ENCODE measurements around the gene IQGAP1.
A peak's percentile ranks its signal among the peaks of the same experiment; 100 is the strongest.

IQGAP1 gene

DNA sequence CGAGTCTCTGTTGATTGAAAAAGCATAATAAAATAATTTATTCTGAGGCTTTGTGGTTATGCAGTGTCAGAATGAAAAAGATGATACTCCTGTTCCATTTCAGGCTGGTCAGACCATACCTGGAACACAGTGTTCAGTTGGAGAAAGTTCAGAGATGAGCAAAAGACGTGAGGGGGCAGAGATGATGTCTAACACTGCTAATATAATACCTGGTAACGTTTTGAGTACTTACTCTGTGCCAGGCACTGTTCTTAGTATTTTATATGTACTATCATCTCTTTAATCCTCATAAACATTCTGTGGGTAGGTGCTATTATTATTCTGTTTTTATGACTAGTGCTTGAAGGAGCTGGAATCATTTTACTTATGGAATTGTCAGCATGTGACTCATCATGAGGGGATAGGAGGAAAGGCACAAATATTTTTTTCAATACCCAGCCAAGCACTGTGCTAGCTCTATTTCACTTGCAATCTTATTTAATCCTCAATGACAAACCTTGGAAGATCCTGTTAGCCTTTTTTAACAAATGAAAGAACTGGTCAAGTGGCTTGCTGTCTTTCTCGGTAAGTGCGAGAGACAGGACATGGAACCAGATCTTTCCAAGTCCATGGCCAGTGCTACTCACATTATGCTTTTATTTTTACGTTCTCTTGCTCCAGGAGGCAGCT lies 31.8 kb downstream of the IQGAP1 start:
- TF ChIP-seq, protein P1, sequence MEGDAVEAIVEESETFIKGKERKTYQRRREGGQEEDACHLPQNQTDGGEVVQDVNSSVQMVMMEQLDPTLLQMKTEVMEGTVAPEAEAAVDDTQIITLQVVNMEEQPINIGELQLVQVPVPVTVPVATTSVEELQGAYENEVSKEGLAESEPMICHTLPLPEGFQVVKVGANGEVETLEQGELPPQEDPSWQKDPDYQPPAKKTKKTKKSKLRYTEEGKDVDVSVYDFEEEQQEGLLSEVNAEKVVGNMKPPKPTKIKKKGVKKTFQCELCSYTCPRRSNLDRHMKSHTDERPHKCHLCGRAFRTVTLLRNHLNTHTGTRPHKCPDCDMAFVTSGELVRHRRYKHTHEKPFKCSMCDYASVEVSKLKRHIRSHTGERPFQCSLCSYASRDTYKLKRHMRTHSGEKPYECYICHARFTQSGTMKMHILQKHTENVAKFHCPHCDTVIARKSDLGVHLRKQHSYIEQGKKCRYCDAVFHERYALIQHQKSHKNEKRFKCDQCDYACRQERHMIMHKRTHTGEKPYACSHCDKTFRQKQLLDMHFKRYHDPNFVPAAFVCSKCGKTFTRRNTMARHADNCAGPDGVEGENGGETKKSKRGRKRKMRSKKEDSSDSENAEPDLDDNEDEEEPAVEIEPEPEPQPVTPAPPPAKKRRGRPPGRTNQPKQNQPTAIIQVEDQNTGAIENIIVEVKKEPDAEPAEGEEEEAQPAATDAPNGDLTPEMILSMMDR (IDR thresholded peaks at IDR 0.05; ENCODE audit: poor library complexity, severe bottlenecking): no peak
- Histone ChIP-seq H3K36me3 (ENCODE audit: low read depth) (peaks cover 5% of the 10 kb centered on the region), H3K27ac (ENCODE audit: poor library complexity, severe bottlenecking) (peak overlapping the region; percentile 94), H3K9me3 (ENCODE audit: severe bottlenecking) (no peaks in the 10 kb centered on the region), H3K4me1 (ENCODE audit: insufficient read depth, poor library complexity, severe bottlenecking) (peaks cover 57% of the 10 kb centered on the region), H3K4me3 (ENCODE audit: severe bottlenecking) (no peak overlapping the region), H3K27me3 (ENCODE audit: insufficient read depth, poor library complexity, severe bottlenecking) (no peaks in the 10 kb centered on the region)
- ATAC-seq (ENCODE audit: low read depth): peak; percentile 90
- DNase-seq (ENCODE audit: low spot score): no peak

DNA sequence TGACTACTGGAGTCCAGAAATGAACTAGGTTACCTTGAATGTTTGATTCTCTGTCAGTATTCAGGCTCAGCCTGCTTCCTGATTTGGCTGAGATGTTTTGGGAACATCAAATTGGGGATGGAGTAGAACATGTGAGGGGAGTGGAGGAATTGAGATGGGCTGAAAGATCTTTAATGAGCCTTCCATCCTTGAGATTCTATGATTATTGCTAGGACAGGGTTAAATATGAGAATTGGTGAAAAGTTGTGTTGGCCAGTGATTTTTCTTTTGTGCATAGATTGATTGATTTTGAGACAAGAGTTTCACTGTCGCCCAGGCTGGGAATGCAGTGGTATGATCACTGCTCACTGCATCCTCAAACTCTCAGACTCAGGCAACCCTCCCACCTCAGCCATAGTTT lies 32.4 kb downstream of the IQGAP1 start:
- Histone ChIP-seq H3K27me3 (ENCODE audit: insufficient read depth, poor library complexity, severe bottlenecking) (no peaks in the 10 kb centered on the region), H3K4me1 (ENCODE audit: insufficient read depth, poor library complexity, severe bottlenecking) (peaks cover 55% of the 10 kb centered on the region), H3K9me3 (ENCODE audit: severe bottlenecking) (no peaks in the 10 kb centered on the region), H3K36me3 (ENCODE audit: low read depth) (peaks cover 7% of the 10 kb centered on the region), H3K27ac (ENCODE audit: poor library complexity, severe bottlenecking) (peak overlapping the region; percentile 94), H3K4me3 (ENCODE audit: severe bottlenecking) (no peak overlapping the region)
- ATAC-seq (ENCODE audit: low read depth): no peak
- DNase-seq (ENCODE audit: low spot score): no peak
- TF ChIP-seq, protein P1 (IDR thresholded peaks at IDR 0.05; ENCODE audit: poor library complexity, severe bottlenecking): no peak

DNA sequence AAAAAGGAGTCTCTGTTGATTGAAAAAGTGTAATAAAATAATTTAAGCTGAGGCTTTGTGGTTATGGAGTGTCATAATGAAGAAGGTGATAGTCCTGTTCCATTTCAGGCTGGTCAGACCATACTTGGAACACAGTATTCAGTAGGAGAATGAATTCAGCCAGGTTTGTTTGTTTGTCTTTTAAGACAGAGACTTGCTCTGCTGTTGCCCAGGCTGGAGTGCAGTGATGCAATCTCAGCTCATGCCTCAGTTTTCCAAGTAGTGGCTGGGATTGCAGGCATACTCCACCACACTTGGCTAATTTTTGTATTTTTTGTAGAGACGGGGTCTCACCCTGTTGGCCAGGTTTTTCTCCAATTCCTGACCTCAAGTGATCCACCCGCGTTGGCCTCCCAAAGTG lies 33.5 kb downstream of the IQGAP1 start:
- Histone ChIP-seq H3K9me3 (ENCODE audit: severe bottlenecking) (no peaks in the 10 kb centered on the region), H3K4me1 (ENCODE audit: insufficient read depth, poor library complexity, severe bottlenecking) (peaks cover 53% of the 10 kb centered on the region), H3K27ac (ENCODE audit: poor library complexity, severe bottlenecking) (peak overlapping the region; percentile 94), H3K27me3 (ENCODE audit: insufficient read depth, poor library complexity, severe bottlenecking) (no peaks in the 10 kb centered on the region), H3K36me3 (ENCODE audit: low read depth) (peaks cover 13% of the 10 kb centered on the region), H3K4me3 (ENCODE audit: severe bottlenecking) (no peak overlapping the region)
- TF ChIP-seq, protein P1 (IDR thresholded peaks at IDR 0.05; ENCODE audit: poor library complexity, severe bottlenecking): no peak
- no peak for ATAC-seq (ENCODE audit: low read depth)
- no peak for DNase-seq (ENCODE audit: low spot score)

DNA sequence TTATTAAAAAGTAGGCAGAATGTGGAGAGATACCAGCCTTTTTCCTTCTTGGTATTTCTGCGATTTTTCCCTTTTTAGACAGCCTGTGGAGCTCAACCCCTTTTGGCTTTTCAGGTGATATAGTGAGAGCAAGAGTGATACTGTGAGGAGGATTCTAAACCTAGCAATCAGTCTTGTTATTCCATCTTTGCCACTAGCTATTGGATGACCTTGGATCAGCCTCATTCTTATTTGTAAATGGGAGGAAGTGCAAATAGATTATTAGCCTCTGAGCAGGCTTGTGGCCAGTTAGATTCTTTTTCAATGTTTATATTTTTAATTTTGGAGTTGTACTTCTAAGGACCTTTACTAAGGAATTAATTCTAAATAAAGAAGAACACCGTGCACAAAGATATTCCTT lies 34.0 kb downstream of the IQGAP1 start:
- peaks cover 53% of the 10 kb centered on the region for H3K4me1 ChIP-seq (ENCODE audit: insufficient read depth, poor library complexity, severe bottlenecking)
- H3K9me3 ChIP-seq (ENCODE audit: severe bottlenecking): no peaks in the 10 kb centered on the region
- ATAC-seq (ENCODE audit: low read depth): no peak
- no peaks in the 10 kb centered on the region for H3K27me3 ChIP-seq (ENCODE audit: insufficient read depth, poor library complexity, severe bottlenecking)
- H3K36me3 ChIP-seq (ENCODE audit: low read depth): peaks cover 18% of the 10 kb centered on the region
- H3K4me3 ChIP-seq (ENCODE audit: severe bottlenecking): no peak overlapping the region
- TF ChIP-seq, protein P1 (IDR thresholded peaks at IDR 0.05; ENCODE audit: poor library complexity, severe bottlenecking): no peak
- DNase-seq (ENCODE audit: low spot score): no peak
- H3K27ac ChIP-seq (ENCODE audit: poor library complexity, severe bottlenecking): no peak overlapping the region

DNA sequence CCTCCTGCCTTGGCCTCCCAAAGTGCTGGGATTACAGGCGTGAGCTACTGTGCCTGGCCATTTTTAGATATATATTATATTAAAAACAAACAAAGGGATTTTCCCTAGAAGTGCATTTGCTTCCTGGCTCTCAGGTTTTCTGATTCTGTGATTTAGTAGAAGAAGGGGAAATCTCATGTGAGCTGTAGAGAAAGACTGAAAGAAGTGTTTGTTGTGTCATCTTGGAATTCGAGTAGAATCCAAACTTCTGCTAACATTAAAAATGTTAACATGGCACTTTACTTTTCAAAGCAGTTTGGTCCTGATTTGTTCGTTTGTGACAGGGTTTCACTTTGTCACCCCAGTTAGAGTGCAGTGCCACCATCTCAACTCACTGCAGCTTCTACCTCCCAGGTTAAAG lies 34.9 kb downstream of the IQGAP1 start:
- ATAC-seq (ENCODE audit: low read depth) (no peak), DNase-seq (ENCODE audit: low spot score) (no peak)
- H3K36me3 ChIP-seq (ENCODE audit: low read depth): peaks cover 27% of the 10 kb centered on the region
- H3K27ac ChIP-seq (ENCODE audit: poor library complexity, severe bottlenecking): peak overlapping the region; percentile 1
- no peak overlapping the region for H3K4me3 ChIP-seq (ENCODE audit: severe bottlenecking)
- H3K4me1 ChIP-seq (ENCODE audit: insufficient read depth, poor library complexity, severe bottlenecking): peaks cover 49% of the 10 kb centered on the region
- TF ChIP-seq, protein P1 (IDR thresholded peaks at IDR 0.05; ENCODE audit: poor library complexity, severe bottlenecking): no peak
- no peaks in the 10 kb centered on the region for H3K9me3 ChIP-seq (ENCODE audit: severe bottlenecking)
- no peaks in the 10 kb centered on the region for H3K27me3 ChIP-seq (ENCODE audit: insufficient read depth, poor library complexity, severe bottlenecking)

All from RWPE2 (cell line).